OCI-LY7 (cell line): ENCODE data around the gene NDUFAB1. TPM values are rescaled to one million over a fixed set of nuclear protein-coding genes. Genes with fewer than 3 reads are reported as not detected.

Experiments
- BruUV-seq: library from RNA; stranded (reverse); fragments of 400-500 nt; replicated peaks from 2 replicates; lab custom pipeline; 2021; lab: Mats Ljungman, UMichigan
- CTCF ChIA-PET: fragments of 300-600 bp; sonication (Branson Sonifier 250); formaldehyde crosslinking; loops from one replicate; lab custom pipeline; 2022; ENCODE audit warnings: antibody characterized with exemption; ENCODE audit not compliant: unreplicated experiment; lab: Charles Lee
- POLR2A ChIA-PET: fragments of 300-600 bp; sonication (Branson Sonifier 250); formaldehyde crosslinking; loops from one replicate; lab custom pipeline; 2022; ENCODE audit warnings: antibody characterized with exemption; lab: Charles Lee
- DNase-seq: peaks from one replicate; pipeline ENCODE4 v3.0.0-alpha.2; 2015; ENCODE audit warnings: low spot score
- H2AFZ ChIP-seq: fragments of 200-600 bp; sonication (generic), shearing (Covaris generic); 2 replicates; pipeline ENCODE4 v1.6.1; 2014; ENCODE audit warnings: mild to moderate bottlenecking, antibody characterized with exemption, low read length, moderate library complexity
- H3K27ac ChIP-seq: fragments of 200-600 bp; sonication (generic); 2 replicates; pipeline ENCODE4 v1.5.1; 2014; ENCODE audit warnings: mixed run types, low read depth, mild to moderate bottlenecking, moderate library complexity, low read length, inconsistent platforms; ENCODE audit not compliant: poor library complexity, severe bottlenecking
- H3K36me3 ChIP-seq: fragments of 200-600 bp; sonication (generic); 2 replicates; pipeline ENCODE4 v1.6.1; 2014; ENCODE audit warnings: mild to moderate bottlenecking, antibody characterized with exemption, low read length, moderate library complexity, mixed read lengths; ENCODE audit not compliant: insufficient read depth
- H3K4me1 ChIP-seq: fragments of 200-600 bp; sonication (generic); 2 replicates; pipeline ENCODE4 v1.5.1; 2014; ENCODE audit warnings: mild to moderate bottlenecking, low read length; ENCODE audit not compliant: insufficient read depth, poor library complexity, severe bottlenecking
- H3K4me2 ChIP-seq: fragments of 200-600 bp; sonication (generic); 2 replicates; pipeline ENCODE4 v1.6.1; 2014; ENCODE audit warnings: mild to moderate bottlenecking, low read length
- H3K4me3 ChIP-seq: fragments of 200-600 bp; sonication (generic); 2 replicates; pipeline ENCODE4 v1.5.1; 2014; ENCODE audit warnings: mild to moderate bottlenecking, low read depth, low read length; ENCODE audit not compliant: poor library complexity, severe bottlenecking
- H3K79me2 ChIP-seq: fragments of 200-600 bp; sonication (generic); 2 replicates; pipeline ENCODE4 v1.6.1; 2016; ENCODE audit warnings: low read depth, mild to moderate bottlenecking, low read length, moderate library complexity, mixed read lengths; ENCODE audit not compliant: insufficient read depth
- H3K9me2 ChIP-seq: fragments of 200-600 bp; sonication (generic); 2 replicates; pipeline ENCODE4 v1.6.1; 2016; ENCODE audit warnings: mild to moderate bottlenecking, low read length, mixed read lengths; ENCODE audit not compliant: insufficient read depth
- H3K9me3 ChIP-seq: fragments of 200-600 bp; sonication (generic); 2 replicates; pipeline ENCODE4 v1.6.1; 2014; ENCODE audit warnings: mild to moderate bottlenecking, mixed run types, low read length, mixed read lengths
- H4K20me1 ChIP-seq: fragments of 200-600 bp; sonication (generic); 2 replicates; pipeline ENCODE4 v1.6.1; 2014; ENCODE audit warnings: mild to moderate bottlenecking, antibody characterized with exemption, low read length, moderate library complexity, mixed read lengths; ENCODE audit not compliant: insufficient read depth
- EZH2phosphoT487 ChIP-seq: fragments of 200-600 bp; sonication (generic); IDR thresholded peaks from 2 replicates; pipeline ENCODE4 v1.6.1; 2018; ENCODE audit warnings: low read depth, borderline replicate concordance, mild to moderate bottlenecking, mixed run types, antibody characterized with exemption, low read length, moderate library complexity, mixed read lengths
- intact Hi-C: fragments of 100-400 bp; cut with micrococcal nuclease; formaldehyde crosslinking; loops from one replicate; pipeline ENCODE4 v1.10.0; 2022; ENCODE audit not compliant: unreplicated experiment
- total RNA-seq, 2 experiments: library from RNA; depleted of rRNA in 1 of 2; stranded (reverse); fragments of >200 nt in 1 of 2; shearing (Covaris generic) in 1 of 2; gene quantifications; 2 replicates each; pipeline ENCODE4 v1.2.3, GENCODE V29; 2014 to 2022
- TF ChIP-seq, protein P1 (sequence below): fragments of 200-600 bp; sonication (generic); conservative IDR thresholded peaks from 2 replicates; pipeline ENCODE4 v1.5.1; 2014; ENCODE audit warnings: mild to moderate bottlenecking, antibody characterized with exemption, low read length, moderate library complexity, mixed read lengths

NDUFAB1 gene
- total RNA-seq, 2 experiments from 2014 or later: 149 to 159 TPM

GRCh38 chr16:23581764-23582163 lies 14.4 kb downstream of the NDUFAB1 start:
- no peak for TF ChIP-seq EZH2phosphoT487
- TF ChIP-seq, protein P1, sequence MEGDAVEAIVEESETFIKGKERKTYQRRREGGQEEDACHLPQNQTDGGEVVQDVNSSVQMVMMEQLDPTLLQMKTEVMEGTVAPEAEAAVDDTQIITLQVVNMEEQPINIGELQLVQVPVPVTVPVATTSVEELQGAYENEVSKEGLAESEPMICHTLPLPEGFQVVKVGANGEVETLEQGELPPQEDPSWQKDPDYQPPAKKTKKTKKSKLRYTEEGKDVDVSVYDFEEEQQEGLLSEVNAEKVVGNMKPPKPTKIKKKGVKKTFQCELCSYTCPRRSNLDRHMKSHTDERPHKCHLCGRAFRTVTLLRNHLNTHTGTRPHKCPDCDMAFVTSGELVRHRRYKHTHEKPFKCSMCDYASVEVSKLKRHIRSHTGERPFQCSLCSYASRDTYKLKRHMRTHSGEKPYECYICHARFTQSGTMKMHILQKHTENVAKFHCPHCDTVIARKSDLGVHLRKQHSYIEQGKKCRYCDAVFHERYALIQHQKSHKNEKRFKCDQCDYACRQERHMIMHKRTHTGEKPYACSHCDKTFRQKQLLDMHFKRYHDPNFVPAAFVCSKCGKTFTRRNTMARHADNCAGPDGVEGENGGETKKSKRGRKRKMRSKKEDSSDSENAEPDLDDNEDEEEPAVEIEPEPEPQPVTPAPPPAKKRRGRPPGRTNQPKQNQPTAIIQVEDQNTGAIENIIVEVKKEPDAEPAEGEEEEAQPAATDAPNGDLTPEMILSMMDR: no peak
- Histone ChIP-seq H3K27ac (no peak overlapping the region), H2AFZ (no peak overlapping the region), H3K79me2 (peaks cover under 1% of the 10 kb centered on the region; the same call in 1 of the 2 replicates), H3K4me3 (no peak overlapping the region), H3K9me3 (no peaks in the 10 kb centered on the region), H4K20me1 (no peaks in the 10 kb centered on the region), H3K4me2 (no peak overlapping the region), H3K36me3 (peaks cover 75% of the 10 kb centered on the region), H3K4me1 (no peaks in the 10 kb centered on the region), H3K9me2 (no peaks in the 10 kb centered on the region)
- ChIA-PET CTCF (no interaction called here), POLR2A (interaction anchor here (0.6 to 0.7 kb wide), 2 partner anchors 74 to 130 kb away, joined by 3 to 4 read pairs; no protein-coding TSS in a partner anchor)
- no TSS peak for BruUV-seq
- intact Hi-C loops: no loop called here
- DNase-seq: no peak

DNA sequence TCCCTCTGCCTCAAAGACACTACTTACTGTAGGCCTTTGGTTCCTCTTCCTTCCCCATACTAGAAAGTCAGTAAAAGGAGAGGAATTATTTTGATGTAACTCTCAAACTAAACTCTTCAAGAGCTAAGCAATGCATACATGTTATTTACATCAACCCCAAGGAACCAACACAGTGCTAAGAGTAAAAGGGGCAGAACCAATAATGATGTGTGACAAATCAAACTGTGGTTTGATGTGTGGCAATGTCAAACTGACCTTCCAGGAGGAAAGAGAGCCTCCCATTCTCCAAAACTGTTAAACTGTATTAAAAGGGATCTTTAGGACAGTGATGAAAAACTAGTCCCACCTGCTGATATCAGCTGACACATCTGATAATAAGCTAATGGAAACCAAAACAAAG lies 15.7 kb downstream of the NDUFAB1 start:
- DNase-seq: no peak
- H3K27ac ChIP-seq: no peak overlapping the region
- no peaks in the 10 kb centered on the region for H4K20me1 ChIP-seq
- peaks cover 66% of the 10 kb centered on the region for H3K36me3 ChIP-seq
- no peaks in the 10 kb centered on the region for H3K79me2 ChIP-seq
- no peak overlapping the region for H3K4me3 ChIP-seq
- ChIA-PET CTCF (no interaction called here), POLR2A (no interaction called here)
- H2AFZ ChIP-seq: no peak overlapping the region
- no peaks in the 10 kb centered on the region for H3K9me3 ChIP-seq
- H3K9me2 ChIP-seq: no peaks in the 10 kb centered on the region
- intact Hi-C loops: no loop called here
- TF ChIP-seq EZH2phosphoT487: no peak
- TF ChIP-seq, protein P1: no peak
- H3K4me2 ChIP-seq: no peak overlapping the region
- H3K4me1 ChIP-seq: no peaks in the 10 kb centered on the region
- no TSS peak for BruUV-seq

GRCh38 chr16:23579371-23579770 lies 16.7 kb downstream of the NDUFAB1 start:
- intact Hi-C loops: no loop called here
- Histone ChIP-seq H3K4me2 (no peak overlapping the region), H3K9me3 (no peaks in the 10 kb centered on the region), H2AFZ (no peak overlapping the region), H3K9me2 (no peaks in the 10 kb centered on the region), H3K27ac (no peak overlapping the region), H3K36me3 (peaks cover 60% of the 10 kb centered on the region), H3K4me1 (no peaks in the 10 kb centered on the region), H4K20me1 (no peaks in the 10 kb centered on the region), H3K4me3 (no peak overlapping the region), H3K79me2 (no peaks in the 10 kb centered on the region)
- TF ChIP-seq, protein P1: no peak
- DNase-seq: no peak
- BruUV-seq: no TSS peak
- ChIA-PET CTCF (no interaction called here), POLR2A (no interaction called here)
